ENCODE results near the gene CAB39. TPM values are rescaled to one million over a fixed set of nuclear protein-coding genes. Genes with fewer than 3 reads are reported as not detected.
A peak's percentile ranks its signal among the peaks of the same experiment; 100 is the strongest.

The CAB39 gene
- total RNA-seq, 1 donor from 2014 or later = 68.6 TPM

- Mint-ChIP-seq H3K27ac (no peak overlapping the region), H3K4me3 (peak overlapping the region; percentile 46), H3K9me3 (peaks cover 3% of the 10 kb centered on the region), H3K4me1 (peaks cover 9% of the 10 kb centered on the region), H3K27me3 (peaks cover 42% of the 10 kb centered on the region), H3K36me3 (ENCODE audit: low read depth) (no peaks in the 10 kb centered on the region)
- ATAC-seq (ENCODE audit: low read depth) = peak; percentile 60
- TF ChIP-seq, protein P1, sequence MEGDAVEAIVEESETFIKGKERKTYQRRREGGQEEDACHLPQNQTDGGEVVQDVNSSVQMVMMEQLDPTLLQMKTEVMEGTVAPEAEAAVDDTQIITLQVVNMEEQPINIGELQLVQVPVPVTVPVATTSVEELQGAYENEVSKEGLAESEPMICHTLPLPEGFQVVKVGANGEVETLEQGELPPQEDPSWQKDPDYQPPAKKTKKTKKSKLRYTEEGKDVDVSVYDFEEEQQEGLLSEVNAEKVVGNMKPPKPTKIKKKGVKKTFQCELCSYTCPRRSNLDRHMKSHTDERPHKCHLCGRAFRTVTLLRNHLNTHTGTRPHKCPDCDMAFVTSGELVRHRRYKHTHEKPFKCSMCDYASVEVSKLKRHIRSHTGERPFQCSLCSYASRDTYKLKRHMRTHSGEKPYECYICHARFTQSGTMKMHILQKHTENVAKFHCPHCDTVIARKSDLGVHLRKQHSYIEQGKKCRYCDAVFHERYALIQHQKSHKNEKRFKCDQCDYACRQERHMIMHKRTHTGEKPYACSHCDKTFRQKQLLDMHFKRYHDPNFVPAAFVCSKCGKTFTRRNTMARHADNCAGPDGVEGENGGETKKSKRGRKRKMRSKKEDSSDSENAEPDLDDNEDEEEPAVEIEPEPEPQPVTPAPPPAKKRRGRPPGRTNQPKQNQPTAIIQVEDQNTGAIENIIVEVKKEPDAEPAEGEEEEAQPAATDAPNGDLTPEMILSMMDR (IDR thresholded peaks at IDR 0.05) = no peak
- no peak for DNase-seq
- ChIA-PET CTCF (interaction anchor here (0.5 to 0.6 kb wide), 2 partner anchors 38 to 39 kb away, joined by 3 to 6 read pairs; no protein-coding TSS in a partner anchor), POLR2A (no interaction called here)
- intact Hi-C loops (cut with micrococcal nuclease) = no loop called here
Observed at GRCh38 chr2:230828272-230828961, 115.8 kb downstream of the CAB39 start.

DNA sequence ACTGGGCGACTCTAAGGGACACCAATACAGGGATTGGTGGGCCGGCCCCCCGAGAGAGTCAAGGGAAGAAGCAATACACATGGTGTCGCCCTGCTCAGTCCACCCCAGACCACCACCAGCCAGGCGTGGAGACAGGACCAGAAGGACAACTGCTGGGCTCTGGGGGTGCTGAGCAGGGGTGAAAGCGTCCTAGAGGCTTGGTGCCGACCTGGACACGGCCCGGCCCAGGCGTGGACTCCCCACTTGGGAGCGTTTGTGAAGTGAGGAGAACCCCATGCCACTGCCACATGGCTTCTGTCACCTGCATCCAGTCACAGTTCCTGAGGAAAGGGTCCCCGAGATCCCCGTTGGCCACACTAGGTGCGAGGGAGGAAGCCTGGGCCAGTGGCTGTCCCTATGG lies 116.7 kb downstream of the CAB39 start:
- intact Hi-C loops (cut with micrococcal nuclease) = no loop called here
- ChIA-PET CTCF (interaction anchor here (0.6 kb wide), 1 partner anchor 38 kb away, joined by 6 read pairs; no protein-coding TSS in a partner anchor), POLR2A (no interaction called here)
- Mint-ChIP-seq H3K9me3 (peaks cover 3% of the 10 kb centered on the region), H3K27ac (no peak overlapping the region), H3K27me3 (peaks cover 42% of the 10 kb centered on the region), H3K4me3 (peak overlapping the region; percentile 46), H3K4me1 (peaks cover 8% of the 10 kb centered on the region), H3K36me3 (ENCODE audit: low read depth) (no peaks in the 10 kb centered on the region)
- TF ChIP-seq, protein P1 (IDR thresholded peaks at IDR 0.05) = no peak
- ATAC-seq (ENCODE audit: low read depth) (no peak), DNase-seq (no peak)

DNA sequence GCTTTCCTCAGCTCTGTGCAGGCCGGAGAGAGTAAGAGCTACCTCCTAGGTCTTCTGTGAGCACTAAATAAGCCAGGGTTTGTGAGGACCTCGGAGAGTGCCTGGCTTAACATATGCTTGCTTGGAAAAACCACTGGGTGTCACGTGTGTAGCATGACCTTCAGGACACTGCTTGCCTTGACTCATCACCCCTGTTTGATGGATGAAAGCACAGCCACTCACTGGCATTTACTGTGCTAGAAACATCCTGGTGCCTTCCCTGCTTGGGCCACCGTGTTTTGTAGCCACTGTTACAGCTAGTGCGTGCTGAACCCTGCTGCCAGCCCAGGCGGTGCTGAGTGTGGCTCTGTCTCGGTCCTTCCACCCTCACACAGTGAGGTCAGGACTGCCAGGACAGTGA lies 117.3 kb downstream of the CAB39 start:
- CTCF ChIA-PET = no interaction called here
- Mint-ChIP-seq H3K36me3 (ENCODE audit: low read depth) (no peaks in the 10 kb centered on the region), H3K27me3 (peaks cover 40% of the 10 kb centered on the region), H3K4me1 (peaks cover 4% of the 10 kb centered on the region), H3K9me3 (peaks cover 3% of the 10 kb centered on the region), H3K27ac (no peak overlapping the region), H3K4me3 (no peak overlapping the region)
- DNase-seq = no peak
- TF ChIP-seq, protein P1 (IDR thresholded peaks at IDR 0.05) = no peak
- ATAC-seq (ENCODE audit: low read depth) = no peak
- intact Hi-C loops (cut with micrococcal nuclease) = no loop called here
- POLR2A ChIA-PET = no interaction called here

DNA sequence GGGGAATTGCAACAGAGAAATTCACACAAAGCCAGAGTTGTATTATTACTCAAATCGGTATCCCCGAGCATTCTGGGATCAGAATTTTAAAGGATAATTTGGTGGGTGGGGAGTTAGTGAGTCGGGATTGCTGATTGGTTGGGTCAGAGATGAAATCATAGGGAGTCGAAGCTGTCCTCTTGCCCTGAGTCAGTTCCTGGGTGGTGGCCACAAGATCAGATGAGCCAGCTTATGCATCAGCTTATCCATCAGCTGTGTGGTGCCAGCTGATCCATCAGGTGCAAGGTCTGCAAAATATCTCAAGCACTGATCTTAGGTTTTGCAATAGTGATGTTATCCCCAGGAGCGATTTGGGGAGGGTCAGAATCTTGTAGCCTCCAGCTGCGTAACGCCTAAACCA lies 117.8 kb downstream of the CAB39 start:
- CTCF ChIA-PET = no interaction called here
- no peak overlapping the region for H3K4me3 Mint-ChIP-seq
- TF ChIP-seq, protein P1 (IDR thresholded peaks at IDR 0.05) = no peak
- intact Hi-C loops (cut with micrococcal nuclease) = no loop called here
- ATAC-seq (ENCODE audit: low read depth) = no peak
- H3K4me1 Mint-ChIP-seq = peaks cover 4% of the 10 kb centered on the region
- peaks cover 3% of the 10 kb centered on the region for H3K9me3 Mint-ChIP-seq
- POLR2A ChIA-PET = no interaction called here
- no peaks in the 10 kb centered on the region for H3K36me3 Mint-ChIP-seq (ENCODE audit: low read depth)
- peaks cover 37% of the 10 kb centered on the region for H3K27me3 Mint-ChIP-seq
- no peak overlapping the region for H3K27ac Mint-ChIP-seq
- DNase-seq = no peak

GRCh38 chr2:230840301-230840700 lies 127.7 kb downstream of the CAB39 start:
- POLR2A ChIA-PET = interaction anchor here (1.1 kb wide), 1 partner anchor 16 kb away, joined by 3 read pairs; no protein-coding TSS in a partner anchor
- DNase-seq (no peak), ATAC-seq (ENCODE audit: low read depth) (no peak)
- Mint-ChIP-seq H3K4me3 (no peak overlapping the region), H3K36me3 (ENCODE audit: low read depth) (no peaks in the 10 kb centered on the region), H3K27me3 (peaks cover 9% of the 10 kb centered on the region), H3K4me1 (no peaks in the 10 kb centered on the region), H3K27ac (no peak overlapping the region), H3K9me3 (peaks cover 5% of the 10 kb centered on the region)
- CTCF ChIA-PET = interaction anchor here (0.7 to 2.0 kb wide), 3 partner anchors 10 to 73 kb away, joined by 3 to 12 read pairs (median 3); no protein-coding TSS in a partner anchor
- intact Hi-C loops (cut with micrococcal nuclease) = no loop called here
- TF ChIP-seq, protein P1 (IDR thresholded peaks at IDR 0.05) = no peak

Data from activated B cell treated with CpG ODN at 0.5 μM for 24 hours (primary cell).